HG03571 (cell line): ENCODE data around the gene NLRC5.

Experiments
- ATAC-seq: cut with Tn5 transposase; IDR thresholded peaks from one replicate; pipeline ENCODE4 v1.9.1; 2021; ENCODE audit not compliant: unreplicated experiment

The NLRC5 gene

DNA sequence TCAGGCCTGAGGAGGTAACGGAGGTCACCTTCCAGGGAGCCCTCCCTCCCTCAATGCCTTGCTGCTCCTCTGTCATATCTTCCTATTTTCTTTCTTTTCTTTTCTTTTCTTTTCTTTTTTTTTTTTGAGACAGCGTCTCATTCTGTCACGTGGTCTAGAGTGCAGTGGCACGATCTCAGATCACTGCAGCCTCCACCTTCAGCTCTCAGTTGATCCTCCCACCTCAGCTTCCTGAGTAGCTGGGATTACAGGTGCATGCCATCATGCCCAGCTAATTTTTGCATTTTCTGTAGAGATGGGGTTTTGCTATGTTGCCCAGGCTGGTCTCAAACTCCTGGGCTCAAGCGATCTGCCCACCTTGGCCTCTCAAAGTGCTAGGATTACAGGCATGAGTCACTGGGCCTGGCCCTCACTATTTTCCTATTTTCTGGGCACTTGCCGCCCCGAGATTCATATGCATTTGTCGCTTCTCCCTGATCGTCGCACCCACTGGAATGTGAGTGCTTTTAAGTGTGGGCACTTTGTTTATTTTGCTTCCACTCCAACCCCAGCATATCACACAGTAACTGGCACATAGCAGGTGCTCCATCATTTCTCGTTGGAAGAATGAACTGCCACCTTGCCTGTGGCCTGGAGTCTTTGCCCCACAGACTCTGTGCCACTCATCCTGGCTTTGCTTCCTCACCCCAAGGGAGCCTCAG, 134.8 kb downstream of the NLRC5 start:
- ATAC-seq, result no peak

DNA sequence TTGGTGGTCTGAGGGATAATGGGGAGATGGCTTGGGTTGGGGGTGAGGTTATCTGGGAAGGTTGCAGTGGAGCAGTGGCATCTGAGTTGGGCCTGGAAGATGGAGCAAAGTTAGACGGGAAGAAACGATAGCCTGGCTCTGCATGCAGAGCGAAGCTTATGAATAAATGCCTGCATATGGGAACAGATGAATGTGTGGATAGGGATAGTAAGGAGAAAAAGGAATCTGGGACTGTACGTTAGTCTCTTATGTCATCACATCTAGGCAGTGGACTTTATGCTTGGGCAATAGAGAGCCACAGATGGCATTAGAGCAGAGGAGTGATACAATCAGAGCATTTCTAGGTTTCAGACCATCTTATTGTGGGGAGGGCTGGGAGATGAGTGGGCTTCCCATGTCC, 136.0 kb downstream of the NLRC5 start:
- ATAC-seq, result no peak

DNA sequence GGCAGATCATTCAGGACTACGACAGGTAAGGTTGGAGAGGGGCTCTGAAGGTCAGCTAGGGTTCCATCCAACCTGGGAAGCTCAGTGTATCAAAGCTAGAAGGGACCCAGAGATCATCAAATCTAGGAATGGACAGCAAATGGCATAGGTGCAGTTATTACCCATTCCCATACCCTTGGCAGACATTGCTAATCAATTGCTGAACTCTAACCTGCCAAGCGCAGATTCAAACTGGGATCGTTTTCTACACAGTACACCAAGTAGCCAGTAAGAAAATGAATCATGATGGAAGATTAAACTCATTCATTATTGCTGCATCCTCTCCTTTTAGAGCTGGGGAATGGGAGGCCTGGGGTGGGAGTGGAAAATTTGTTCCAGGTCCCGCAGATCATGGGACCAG, 136.6 kb downstream of the NLRC5 start:
- ATAC-seq, result no peak

DNA sequence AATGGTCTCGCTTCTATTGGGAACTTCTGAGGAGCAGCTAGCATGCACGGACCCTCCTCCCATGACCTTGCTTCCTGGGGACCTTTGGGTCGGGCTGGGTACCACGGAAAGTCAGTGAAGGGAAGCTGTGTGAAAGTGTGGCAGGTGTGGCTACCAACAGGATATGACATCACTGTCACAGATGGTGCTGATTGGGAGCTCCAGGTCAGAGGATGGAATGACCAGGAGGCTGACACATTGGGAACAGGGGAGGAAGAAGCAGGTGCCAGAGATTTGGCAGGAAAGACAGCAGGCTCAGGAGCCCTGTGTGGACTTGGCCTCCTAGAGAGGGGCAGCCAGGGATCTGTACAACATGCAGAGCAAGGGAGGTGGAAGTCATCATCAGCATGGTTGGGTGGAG, 137.1 kb downstream of the NLRC5 start:
- no peak for ATAC-seq

GRCh38 chr16:57127037-57127763, 137.8 kb downstream of the NLRC5 start:
- no peak for ATAC-seq

DNA sequence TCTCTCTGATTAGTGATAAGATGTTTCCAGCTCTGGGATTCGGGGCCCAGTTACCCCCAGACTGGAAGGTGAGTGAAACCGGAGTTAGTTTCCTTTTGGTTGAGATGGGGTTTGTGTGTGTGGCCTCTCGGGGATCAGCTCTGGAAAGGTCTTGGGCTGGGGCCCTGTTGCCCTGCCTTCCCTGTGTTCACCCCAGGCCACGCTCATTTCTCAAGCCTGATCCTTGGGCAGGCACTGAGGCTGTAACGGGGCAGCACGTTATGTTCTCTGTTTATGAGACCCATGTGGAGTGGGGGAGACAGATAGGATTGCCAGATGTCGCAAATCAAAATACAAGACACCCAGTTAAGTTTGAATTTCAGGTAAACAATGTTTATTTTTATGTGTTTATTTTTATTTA, 138.5 kb downstream of the NLRC5 start:
- ATAC-seq, result no peak

GRCh38 chr16:57128771-57129389, 139.5 kb downstream of the NLRC5 start:
- ATAC-seq, result no peak

- no peak for ATAC-seq
Observed at GRCh38 chr16:57130950-57131321, 141.6 kb downstream of the NLRC5 start.

DNA sequence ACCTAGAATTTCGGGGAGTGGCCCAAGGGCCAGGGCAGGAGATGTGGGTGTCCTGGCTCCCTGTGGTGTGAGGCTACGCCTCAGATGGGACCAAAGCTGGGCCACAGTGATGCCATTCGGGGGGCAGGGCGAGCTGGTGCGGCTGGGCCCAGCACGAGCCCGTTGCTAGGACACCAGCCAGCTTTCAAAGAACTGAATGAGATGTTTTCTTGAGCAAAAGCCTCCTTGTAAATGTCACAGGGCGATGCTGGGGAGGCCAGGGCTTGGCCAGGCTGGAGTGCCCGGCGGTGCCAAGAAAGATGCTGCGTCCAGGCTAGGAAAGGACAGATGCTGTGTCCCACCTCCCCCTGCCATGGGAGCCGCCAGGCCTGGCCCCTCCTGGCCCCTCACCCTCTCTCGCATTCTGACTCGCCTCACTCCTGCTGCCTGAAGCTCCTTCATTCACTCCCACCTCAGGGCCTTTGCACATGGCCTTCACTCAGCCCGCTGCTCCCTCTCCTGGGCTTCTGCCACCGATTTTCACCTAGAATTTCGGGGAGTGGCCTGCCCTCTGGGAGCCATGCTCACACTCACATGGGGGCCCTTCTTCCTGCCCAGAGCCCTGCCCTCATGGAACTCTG, 142.1 kb downstream of the NLRC5 start:
- ATAC-seq, result no peak

DNA sequence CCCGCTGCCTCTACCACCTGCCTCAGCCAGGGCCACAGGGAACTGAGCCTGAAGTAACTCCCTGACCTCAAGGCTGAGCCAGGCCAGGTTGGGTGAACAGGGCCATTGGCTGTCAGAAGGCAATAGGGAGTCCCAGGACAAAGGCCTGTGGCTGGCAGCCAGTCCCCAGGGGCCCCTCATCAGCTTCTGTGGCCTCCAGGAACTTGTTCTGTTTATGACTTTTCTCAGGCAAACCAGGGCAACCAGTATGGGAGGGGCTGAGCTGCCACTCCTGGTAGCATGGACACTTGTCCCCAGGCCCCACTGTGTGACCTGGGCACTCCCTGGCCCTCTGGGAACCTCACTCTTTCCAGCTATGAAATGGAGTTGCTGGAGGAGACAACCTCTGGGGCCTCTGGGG, 143.1 kb downstream of the NLRC5 start:
- no peak for ATAC-seq

- no peak for ATAC-seq
Observed at GRCh38 chr16:57133031-57133430, 143.7 kb downstream of the NLRC5 start.
